PC-3 (cell line): ENCODE results near the gene ACE2. TPM values are rescaled to one million over a fixed set of nuclear protein-coding genes. Genes with fewer than 3 reads are reported as not detected.

Experiments
- ATAC-seq: fragments of 200-7000 bp; cut with Tn5 transposase; 2 replicates; pipeline ENCODE4 v1.9.1; 2020; ENCODE audit warnings: mild to moderate bottlenecking, moderate library complexity
- BruUV-seq: library from RNA; stranded (reverse); fragments of 400-500 nt; replicated peaks from 2 replicates; lab custom pipeline; 2021; lab: Mats Ljungman, UMichigan
- CTCF ChIA-PET: fragments of 300-600 bp; sonication (Branson Sonifier 250); formaldehyde crosslinking; loops from one replicate; lab custom pipeline; 2022; ENCODE audit warnings: antibody characterized with exemption; lab: Charles Lee
- POLR2A ChIA-PET: fragments of 300-600 bp; sonication (Branson Sonifier 250); formaldehyde crosslinking; loops from one replicate; lab custom pipeline; 2022; ENCODE audit warnings: antibody characterized with exemption; ENCODE audit not compliant: unreplicated experiment; lab: Charles Lee
- DNase-seq: peaks from one replicate; pipeline ENCODE4 v3.0.0-alpha.2; 2015
- H2AFZ ChIP-seq: fragments of 300-600 bp; sonication (generic); 2 replicates; pipeline ENCODE4 v1.6.0; 2016; ENCODE audit warnings: antibody characterized with exemption, low read length
- H3F3A ChIP-seq: fragments of 300-600 bp; sonication (generic); one replicate; pipeline ENCODE4 v1.6.0; 2017; ENCODE audit warnings: antibody characterized with exemption, low read length, control low read depth, mild to moderate bottlenecking; ENCODE audit not compliant: unreplicated experiment
- H3K27ac ChIP-seq: fragments of 300-600 bp; sonication (generic); 2 replicates; pipeline ENCODE4 v1.5.1; 2016; ENCODE audit warnings: mild to moderate bottlenecking, low read length
- H3K27me3 ChIP-seq: fragments of 300-600 bp; sonication (generic); 2 replicates; pipeline ENCODE4 v1.6.1; 2016; ENCODE audit warnings: low read length, mixed read lengths
- H3K36me3 ChIP-seq: fragments of 300-600 bp; sonication (generic); 2 replicates; pipeline ENCODE4 v1.6.1; 2016; ENCODE audit warnings: low read depth, mixed run types, low read length, mixed read lengths
- H3K4me1 ChIP-seq: fragments of 300-600 bp; sonication (generic); 2 replicates; pipeline ENCODE4 v1.5.1; 2016; ENCODE audit warnings: low read length; ENCODE audit not compliant: insufficient read depth
- H3K4me2 ChIP-seq: fragments of 300-600 bp; sonication (generic); 2 replicates; pipeline ENCODE4 v1.6.0; 2016; ENCODE audit warnings: low read length
- H3K4me3 ChIP-seq: fragments of 300-600 bp; sonication (generic); 2 replicates; pipeline ENCODE4 v1.5.1; 2016; ENCODE audit warnings: mild to moderate bottlenecking, low read length, mixed read lengths
- H3K79me2 ChIP-seq: fragments of 300-600 bp; sonication (generic); 2 replicates; pipeline ENCODE4 v1.6.1; 2017; ENCODE audit warnings: low read length, mixed read lengths
- H3K9ac ChIP-seq: fragments of 300-600 bp; sonication (generic); 2 replicates; pipeline ENCODE4 v1.6.0; 2016; ENCODE audit warnings: mild to moderate bottlenecking, low read length
- H3K9me2 ChIP-seq: fragments of 300-600 bp; sonication (generic); replicated peaks from 2 replicates; pipeline ENCODE4 v1.6.1; 2016; ENCODE audit warnings: mixed run types, low read length, mixed read lengths
- H3K9me3 ChIP-seq: fragments of 300-600 bp; sonication (generic); 2 replicates; pipeline ENCODE4 v1.6.1; 2016; ENCODE audit warnings: low read length, mixed read lengths
- H4K20me1 ChIP-seq: fragments of 300-600 bp; sonication (generic); 2 replicates; pipeline ENCODE4 v1.6.1; 2016; ENCODE audit warnings: low read length, mixed read lengths
- EZH2 ChIP-seq: fragments of 300-600 bp; sonication (generic); IDR thresholded peaks from one replicate; pipeline ENCODE4 v1.6.1; 2017; ENCODE audit warnings: antibody characterized with exemption, mild to moderate bottlenecking, low read length; ENCODE audit not compliant: unreplicated experiment
- EZH2phosphoT487 ChIP-seq: fragments of 300-600 bp; sonication (generic); IDR thresholded peaks from 2 replicates; pipeline ENCODE4 v1.6.1; 2018; ENCODE audit warnings: mild to moderate bottlenecking, antibody characterized with exemption, low read length, borderline replicate concordance
- intact Hi-C: fragments of 100-400 bp; cut with micrococcal nuclease; formaldehyde crosslinking; loops from 2 replicates; pipeline ENCODE4 v1.9.0; 2023
- total RNA-seq: library from RNA; depleted of rRNA; stranded (reverse); fragments of >200 nt; gene quantifications from 2 replicates; pipeline ENCODE4 v1.2.3, GENCODE V29; 2014
- TF ChIP-seq, protein P1 (sequence below): fragments of 300-600 bp; sonication (generic); conservative IDR thresholded peaks from 2 replicates; pipeline ENCODE4 v1.5.1; 2017; ENCODE audit warnings: antibody characterized with exemption, low read depth, mild to moderate bottlenecking, low read length

ACE2 gene
- total RNA-seq, 1 experiment from 2014 or later: 1.2 TPM

GRCh38 chrX:15563056-15563455 is 37.7 kb downstream of the ACE2 start:
- CTCF ChIA-PET: interaction anchor here (0.5 kb wide), 1 partner anchor 221 kb away, joined by 10 read pairs; no protein-coding TSS in a partner anchor
- no TSS peak for BruUV-seq
- no peak for ATAC-seq

GRCh38 chrX:15560924-15561323 is 39.8 kb downstream of the ACE2 start:
- Histone ChIP-seq H3F3A (no peaks in the 10 kb centered on the region), H3K4me1 (no peaks in the 10 kb centered on the region), H2AFZ (no peak overlapping the region), H3K9me2 (no peaks in the 10 kb centered on the region), H3K27ac (no peak overlapping the region), H3K79me2 (no peaks in the 10 kb centered on the region), H4K20me1 (no peaks in the 10 kb centered on the region), H3K4me3 (no peak overlapping the region), H3K27me3 (no peaks in the 10 kb centered on the region), H3K4me2 (no peak overlapping the region), H3K36me3 (no peaks in the 10 kb centered on the region), H3K9ac (no peak overlapping the region), H3K9me3 (no peaks in the 10 kb centered on the region)
- ATAC-seq: no peak
- ChIA-PET CTCF (no interaction called here), POLR2A (no interaction called here)
- TF ChIP-seq, protein P1, sequence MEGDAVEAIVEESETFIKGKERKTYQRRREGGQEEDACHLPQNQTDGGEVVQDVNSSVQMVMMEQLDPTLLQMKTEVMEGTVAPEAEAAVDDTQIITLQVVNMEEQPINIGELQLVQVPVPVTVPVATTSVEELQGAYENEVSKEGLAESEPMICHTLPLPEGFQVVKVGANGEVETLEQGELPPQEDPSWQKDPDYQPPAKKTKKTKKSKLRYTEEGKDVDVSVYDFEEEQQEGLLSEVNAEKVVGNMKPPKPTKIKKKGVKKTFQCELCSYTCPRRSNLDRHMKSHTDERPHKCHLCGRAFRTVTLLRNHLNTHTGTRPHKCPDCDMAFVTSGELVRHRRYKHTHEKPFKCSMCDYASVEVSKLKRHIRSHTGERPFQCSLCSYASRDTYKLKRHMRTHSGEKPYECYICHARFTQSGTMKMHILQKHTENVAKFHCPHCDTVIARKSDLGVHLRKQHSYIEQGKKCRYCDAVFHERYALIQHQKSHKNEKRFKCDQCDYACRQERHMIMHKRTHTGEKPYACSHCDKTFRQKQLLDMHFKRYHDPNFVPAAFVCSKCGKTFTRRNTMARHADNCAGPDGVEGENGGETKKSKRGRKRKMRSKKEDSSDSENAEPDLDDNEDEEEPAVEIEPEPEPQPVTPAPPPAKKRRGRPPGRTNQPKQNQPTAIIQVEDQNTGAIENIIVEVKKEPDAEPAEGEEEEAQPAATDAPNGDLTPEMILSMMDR: no peak
- TF ChIP-seq EZH2phosphoT487: no peak
- no peak for TF ChIP-seq EZH2
- no peak for DNase-seq
- no TSS peak for BruUV-seq
- intact Hi-C loops: no loop called here

More at GRCh38 chrX:15563056-15563455, 37.7 kb downstream of the ACE2 start:
- H3K27ac ChIP-seq: no peak overlapping the region
- H3K4me2 ChIP-seq: no peak overlapping the region
- no peak overlapping the region for H3K9ac ChIP-seq
- H3K4me3 ChIP-seq: no peak overlapping the region
- H3K4me1 ChIP-seq: peaks cover 3% of the 10 kb centered on the region
- intact Hi-C loops: no loop called here
- no peak for DNase-seq
- H3K79me2 ChIP-seq: no peaks in the 10 kb centered on the region
- H3K9me2 ChIP-seq: no peaks in the 10 kb centered on the region
- no peaks in the 10 kb centered on the region for H3F3A ChIP-seq
- TF ChIP-seq EZH2phosphoT487: no peak
- TF ChIP-seq EZH2: no peak
- TF ChIP-seq, protein P1: no peak
- POLR2A ChIA-PET: interaction anchor here (0.6 kb wide), 1 partner anchor 115 kb away, joined by 7 read pairs; no protein-coding TSS in a partner anchor
- no peaks in the 10 kb centered on the region for H3K9me3 ChIP-seq
- no peaks in the 10 kb centered on the region for H3K27me3 ChIP-seq
- H3K36me3 ChIP-seq: no peaks in the 10 kb centered on the region
- H4K20me1 ChIP-seq: no peaks in the 10 kb centered on the region
- no peak overlapping the region for H2AFZ ChIP-seq

DNA sequence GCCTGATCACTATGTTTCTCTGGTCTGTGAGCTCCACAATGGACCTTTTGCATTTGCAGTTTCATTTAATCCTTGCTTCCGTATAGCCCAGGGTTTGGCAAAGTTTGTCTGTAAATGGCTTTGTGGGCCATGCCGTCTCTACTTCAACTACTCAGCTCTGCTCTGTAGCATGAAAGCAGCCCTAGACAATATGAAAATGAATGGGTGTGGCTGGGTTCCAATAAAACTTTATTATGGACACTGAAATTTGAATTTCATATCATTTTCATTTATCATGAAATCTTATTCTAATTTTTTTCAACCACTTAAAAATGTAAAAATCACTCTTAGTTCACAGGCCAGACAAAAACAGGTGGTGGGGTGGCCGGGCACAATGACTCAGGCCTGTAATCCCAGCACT is 41.5 kb downstream of the ACE2 start:
- no peaks in the 10 kb centered on the region for H3K9me3 ChIP-seq
- H3F3A ChIP-seq: no peaks in the 10 kb centered on the region
- DNase-seq: no peak
- BruUV-seq: no TSS peak
- no peaks in the 10 kb centered on the region for H3K27me3 ChIP-seq
- no peaks in the 10 kb centered on the region for H3K36me3 ChIP-seq
- no peak for ATAC-seq
- H4K20me1 ChIP-seq: no peaks in the 10 kb centered on the region
- no peak overlapping the region for H3K27ac ChIP-seq
- ChIA-PET CTCF (interaction anchor here (0.6 kb wide), 1 partner anchor 9 kb away, joined by 3 read pairs; no protein-coding TSS in a partner anchor), POLR2A (no interaction called here)
- no peaks in the 10 kb centered on the region for H3K9me2 ChIP-seq
- no peak overlapping the region for H2AFZ ChIP-seq
- intact Hi-C loops: no loop called here
- no peak overlapping the region for H3K9ac ChIP-seq
- H3K79me2 ChIP-seq: no peaks in the 10 kb centered on the region
- H3K4me3 ChIP-seq: no peak overlapping the region
- no peaks in the 10 kb centered on the region for H3K4me1 ChIP-seq
- TF ChIP-seq EZH2: no peak
- no peak for TF ChIP-seq EZH2phosphoT487
- TF ChIP-seq, protein P1: no peak
- H3K4me2 ChIP-seq: no peak overlapping the region
